ENCODE data around the gene HYCC1. TPM values are rescaled to one million over a fixed set of nuclear protein-coding genes. Genes with fewer than 3 reads are reported as not detected.
A peak's percentile ranks its signal among the peaks of the same experiment; 100 is the strongest.
"Not testable (repeated sequence)": the region's sequence is repeated elsewhere in the genome, so short reads cannot be mapped to it uniquely, and the experiment has no call there.

HYCC1 gene
- 0.64 and 1.2 TPM in 2 replicates for total RNA-seq (2014; rRNA removed; shearing (Covaris generic))

DNA sequence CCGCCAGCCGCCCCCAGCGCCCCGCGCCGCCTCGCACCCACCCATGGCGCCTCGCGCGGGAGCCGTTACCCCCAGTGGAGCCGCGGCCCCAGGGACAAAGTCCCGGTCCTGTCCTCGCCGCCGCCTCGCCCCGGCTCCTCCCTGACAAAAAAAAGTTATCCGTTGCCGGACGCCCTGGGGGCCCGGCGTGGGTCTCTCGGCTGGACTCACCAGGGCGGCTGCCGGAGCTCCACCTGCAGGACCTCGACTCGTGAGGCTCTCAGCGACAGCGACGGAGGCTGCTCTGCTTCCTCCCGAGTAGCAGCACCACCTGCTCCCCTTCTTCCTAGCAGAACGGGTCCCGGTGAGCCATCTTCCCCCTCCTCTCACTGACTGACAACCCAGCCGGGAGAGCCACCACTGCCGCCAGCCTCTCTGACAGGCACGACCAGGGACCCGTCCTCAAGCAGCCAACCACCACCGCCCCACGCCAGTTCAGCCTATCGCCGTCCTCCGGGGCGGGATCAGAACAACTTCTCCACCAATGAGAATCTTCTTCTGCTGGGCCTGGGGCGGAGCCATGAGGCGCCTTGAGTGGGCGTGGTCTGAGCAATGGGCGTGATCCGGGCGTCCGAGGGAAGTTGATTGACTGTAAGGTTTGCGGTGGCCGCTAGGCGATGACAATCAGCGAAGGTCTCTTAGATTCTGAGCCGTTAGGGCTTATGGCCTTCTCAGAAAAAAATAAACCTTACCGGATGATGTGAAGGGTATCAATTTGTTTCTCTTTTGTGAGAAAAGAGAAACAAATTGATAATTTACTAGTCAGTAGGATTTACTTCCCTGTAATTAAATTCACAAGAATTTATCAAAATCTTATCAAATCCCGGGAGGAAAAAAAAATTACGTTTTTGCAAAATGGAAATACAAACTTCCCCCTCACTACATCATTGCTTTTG, at the start of gene HYCC1:
Gene HYCC1 (minus strand): TSS at position 416 of the 935 bp plus-strand sequence. CDS start 23,019 bp downstream, outside the sequence.
- peak; percentile 99 for DNase-seq (ENCODE audit: low spot score)

DNA sequence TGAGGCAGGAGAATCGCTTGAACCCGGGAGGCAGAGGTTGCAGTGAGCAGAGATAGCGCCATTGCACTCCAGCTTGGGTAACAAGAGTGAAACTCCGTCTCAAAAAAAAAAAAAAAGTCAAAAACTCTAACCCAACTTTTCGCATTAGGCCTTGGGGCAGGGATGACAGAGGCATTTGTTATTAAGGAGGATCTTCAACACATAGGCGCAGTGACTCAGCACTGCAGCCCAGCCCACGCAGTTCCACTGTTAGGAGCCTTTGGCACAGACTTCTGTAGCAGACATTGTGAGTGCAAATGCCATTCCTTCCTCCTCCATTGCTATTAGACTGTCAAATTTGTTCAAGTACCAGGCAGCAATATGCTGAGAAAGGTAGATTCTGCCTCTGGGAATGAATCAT, 48.5 kb upstream of the HYCC1 start:
- no peak for DNase-seq (ENCODE audit: low spot score)

DNA sequence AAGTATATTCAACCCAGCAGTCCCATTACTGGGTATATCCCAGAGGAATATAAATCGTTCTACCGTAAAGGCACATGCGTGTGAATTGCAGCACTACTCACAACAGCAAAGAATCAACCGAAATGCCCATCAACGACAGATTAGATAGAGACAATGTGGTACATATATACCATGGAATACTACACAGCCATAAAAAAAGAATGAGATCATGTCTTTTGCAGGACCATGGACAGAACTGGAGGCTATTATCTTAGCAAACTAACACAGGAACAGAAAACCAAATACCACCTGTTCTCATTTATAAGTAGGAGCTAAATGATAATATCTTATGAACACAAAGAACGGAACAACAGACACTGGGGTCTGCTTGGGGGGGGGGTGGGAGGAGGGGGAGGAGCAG, 47.4 kb upstream of the HYCC1 start:
- DNase-seq (ENCODE audit: low spot score) = no peak

- no peak for DNase-seq (ENCODE audit: low spot score)
Observed at GRCh38 chr7:23058408-23059096, 44.6 kb upstream of the HYCC1 start.

DNA sequence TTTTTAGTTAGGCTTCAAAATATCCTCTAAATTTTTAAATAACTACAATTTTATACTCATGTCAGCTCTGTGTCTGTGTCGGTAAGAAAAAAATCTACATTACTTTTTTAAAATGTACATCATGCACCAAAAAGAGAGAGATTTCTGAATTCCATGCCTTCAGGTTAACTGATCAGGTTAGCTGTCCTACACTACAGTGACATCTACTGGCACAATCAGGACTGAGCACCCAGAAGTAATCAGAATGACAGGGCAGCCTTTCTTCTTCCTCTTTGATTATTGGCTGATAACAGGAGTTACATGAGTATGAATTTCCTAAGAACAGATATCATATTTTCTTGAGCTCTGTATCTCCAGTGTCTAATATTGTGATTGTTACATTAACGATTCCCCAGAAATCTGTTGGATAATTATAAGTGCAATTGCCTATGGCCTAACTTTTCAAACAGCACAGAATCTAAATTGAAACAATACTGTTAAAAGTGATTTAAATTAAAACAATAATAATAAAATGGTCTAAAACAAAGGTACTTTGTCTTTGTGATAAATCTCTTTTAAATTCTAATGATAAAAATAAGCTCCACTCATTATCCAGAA, 41.8 kb upstream of the HYCC1 start:
- DNase-seq (ENCODE audit: low spot score) = peak; percentile 81

GRCh38 chr7:23051124-23051485, 37.2 kb upstream of the HYCC1 start:
- DNase-seq (ENCODE audit: low spot score) = not testable (repeated sequence)

- not testable (repeated sequence) for DNase-seq (ENCODE audit: low spot score)
Observed at GRCh38 chr7:23046336-23046735, 32.4 kb upstream of the HYCC1 start.

GRCh38 chr7:23045086-23045485, 31.2 kb upstream of the HYCC1 start:
- not testable (repeated sequence) for DNase-seq (ENCODE audit: low spot score)

- DNase-seq (ENCODE audit: low spot score) = no peak
Observed at GRCh38 chr7:23044581-23044980, 30.7 kb upstream of the HYCC1 start.

- no peak for DNase-seq (ENCODE audit: low spot score)
Observed at GRCh38 chr7:23043441-23043840, 29.5 kb upstream of the HYCC1 start.

DNA sequence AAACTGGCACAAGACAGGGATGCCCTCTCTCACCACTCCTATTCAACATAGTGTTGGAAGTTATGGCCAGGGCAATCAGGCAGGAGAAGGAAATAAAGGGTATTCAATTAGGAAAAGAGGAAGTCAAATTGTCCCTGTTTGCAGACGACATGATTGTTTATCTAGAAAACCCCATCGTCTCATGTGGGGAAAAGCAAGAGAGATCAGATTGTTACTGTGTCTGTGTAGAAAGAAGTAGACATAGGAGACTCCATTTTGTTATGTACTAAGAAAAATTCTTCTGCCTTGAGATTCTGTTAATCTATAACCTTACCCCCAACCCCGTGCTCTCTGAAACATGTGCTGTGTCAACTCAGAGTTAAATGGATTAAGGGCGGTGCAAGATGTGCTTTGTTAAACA, 25.7 kb upstream of the HYCC1 start:
- DNase-seq (ENCODE audit: low spot score) = not testable (repeated sequence)

GRCh38 chr7:23035542-23036371, 21.8 kb upstream of the HYCC1 start:
- not testable (repeated sequence) for DNase-seq (ENCODE audit: low spot score)

GRCh38 chr7:23027261-23027660, 13.3 kb upstream of the HYCC1 start:
- DNase-seq (ENCODE audit: low spot score) = no peak

- DNase-seq (ENCODE audit: low spot score) = no peak
Observed at GRCh38 chr7:23026164-23026563, 12.2 kb upstream of the HYCC1 start.

GRCh38 chr7:23024454-23024853, 10.5 kb upstream of the HYCC1 start:
- no peak for DNase-seq (ENCODE audit: low spot score)

GRCh38 chr7:23022851-23023250, 8.9 kb upstream of the HYCC1 start:
- no peak for DNase-seq (ENCODE audit: low spot score)

DNA sequence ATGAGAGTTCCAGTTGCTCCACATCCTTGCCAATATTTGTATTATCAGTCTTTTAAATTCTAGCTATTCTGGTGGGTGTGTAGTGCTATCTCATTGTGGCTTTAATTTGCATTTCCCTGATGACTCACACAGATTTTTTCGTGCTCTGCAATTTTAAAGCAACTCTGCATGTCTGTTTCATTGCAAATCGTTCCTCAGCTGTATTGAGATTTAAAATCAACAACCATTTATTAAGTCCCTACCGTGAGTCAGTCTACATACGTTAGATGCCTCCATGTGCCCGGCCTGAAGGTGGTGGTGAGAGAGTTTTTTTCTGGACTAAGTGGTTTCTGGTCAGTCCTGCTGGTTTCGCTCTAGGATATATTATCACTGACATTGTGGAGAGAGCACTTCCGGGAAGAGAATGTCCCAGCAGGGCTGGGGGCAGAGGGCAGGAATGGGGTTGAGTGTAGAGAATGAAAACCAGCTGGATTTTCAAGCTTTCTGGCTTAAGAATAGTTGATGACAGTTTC, 8.4 kb upstream of the HYCC1 start:
- DNase-seq (ENCODE audit: low spot score) = no peak

DNA sequence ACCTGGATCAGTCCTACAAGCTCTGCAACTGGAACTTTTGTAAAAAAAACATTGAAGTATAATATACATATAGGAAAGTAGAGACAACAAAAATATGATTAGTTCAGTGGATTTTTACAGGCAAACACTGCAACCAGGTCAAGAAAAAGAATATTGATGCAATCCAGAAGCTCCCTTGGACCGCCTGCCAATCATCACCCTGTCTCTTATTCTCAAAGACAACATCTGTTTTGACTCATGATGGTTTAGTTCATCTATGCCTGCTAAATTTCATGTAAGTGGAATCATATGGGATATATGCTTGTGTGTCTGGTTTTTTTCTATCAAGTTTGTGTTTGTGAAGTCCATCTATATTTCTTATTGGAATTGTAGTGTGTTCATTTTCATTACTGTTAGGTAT, 7.7 kb upstream of the HYCC1 start:
- DNase-seq (ENCODE audit: low spot score) = no peak

DNA sequence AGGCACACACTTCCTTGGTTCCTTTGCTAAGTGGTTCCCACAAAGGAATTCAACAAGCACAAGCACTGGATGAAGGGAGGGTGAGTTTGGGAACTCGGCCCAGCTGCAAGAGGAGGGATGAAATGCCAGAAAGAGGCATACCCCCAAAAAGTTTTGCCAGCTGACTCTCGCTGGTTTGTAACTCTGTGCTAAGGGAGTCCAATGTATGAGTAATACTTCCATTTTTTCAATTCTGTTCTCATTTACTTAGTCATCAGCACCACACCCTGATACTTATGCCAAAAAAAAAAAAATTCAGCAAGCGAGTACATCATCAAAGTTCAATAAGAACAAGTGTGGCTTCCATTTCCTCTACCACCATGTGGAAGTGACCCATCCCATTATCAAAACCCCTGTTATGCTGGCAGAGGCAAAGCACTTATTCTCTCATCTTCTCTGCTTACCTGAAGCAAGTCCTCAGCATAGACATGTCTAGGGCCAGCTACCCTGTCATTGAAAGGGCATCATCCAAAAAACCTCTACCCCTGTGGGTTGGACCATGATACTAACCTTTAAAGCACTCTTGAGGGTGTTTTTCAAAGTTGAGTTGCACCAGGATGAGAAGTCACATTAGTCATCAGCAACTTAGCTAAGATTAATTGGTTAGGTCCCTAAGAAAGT, 6.9 kb upstream of the HYCC1 start:
- DNase-seq (ENCODE audit: low spot score) = no peak

- DNase-seq (ENCODE audit: low spot score) = no peak
Observed at GRCh38 chr7:23018750-23019149, 4.8 kb upstream of the HYCC1 start.

- no peak for DNase-seq (ENCODE audit: low spot score)
Observed at GRCh38 chr7:23017309-23017708, 3.4 kb upstream of the HYCC1 start.

Data from HT-29 (cell line).